ENCODE data around the gene B4GALT1. TPM values are rescaled to one million over a fixed set of nuclear protein-coding genes. Genes with fewer than 3 reads are reported as not detected.

Gene B4GALT1
- total RNA-seq (2014; rRNA removed; shearing (Covaris generic)), result 8.1 and 12.8 TPM in 2 replicates
- 38.7 and 43.7 TPM in 2 replicates for total RNA-seq (2022)
- percentile 75 among the genes with signal in this experiment for Bru-seq, nascent RNA
- percentile 80 among the genes with signal in this experiment for BruChase-seq, experiment 1, labeled RNA remaining after a 6-hour chase
- BruChase-seq, experiment 2, labeled RNA remaining after a 2-hour chase, result percentile 80 among the genes with signal in this experiment
- long read RNA-seq, full-length matches to known transcripts, result 41 of 52 reads
- long read RNA-seq, partial matches to known transcripts, result 1 of 52 reads
- long read RNA-seq, other reads (novel, unspliced or antisense), result 10 of 52 reads

GRCh38 chr9:33167084-33167971 is at the start of gene B4GALT1:
B4GALT1 (minus strand) TSS chr9:33167336; CDS start chr9:33167169, 167 bp downstream.
- H3K36me3 ChIP-seq (ENCODE audit: insufficient read depth, low read length), result no peaks in the 10 kb centered on the region
- peaks cover 45% of the 10 kb centered on the region for H3K79me2 ChIP-seq (ENCODE audit: insufficient read depth, low read depth, low read length)
- 0 out of 2 replicates have a peak, but pooled peaks cover 5% of the 10 kb centered on the region for H4K20me1 ChIP-seq (ENCODE audit: insufficient read depth, low read length)
- H3K4me2 ChIP-seq (ENCODE audit: low read length), result peak within 1 kb of the TSS; percentile 89
- POLR2A ChIA-PET, result interaction anchor here (0.7 to 1.1 kb wide), 5 partner anchors 10 to 130 kb away, joined by 3 to 8 read pairs (median 3); no protein-coding TSS in a partner anchor
- no TSS peak for BruUV-seq (replicated peaks)
- no peaks in the 10 kb centered on the region for H3K9me2 ChIP-seq (ENCODE audit: insufficient read depth, low read length)
- H3K27ac ChIP-seq (ENCODE audit: low read depth, low read length, poor library complexity, severe bottlenecking), result peak within 1 kb of the TSS; percentile 68
- H3K4me3 ChIP-seq (ENCODE audit: low read depth, low read length, poor library complexity, severe bottlenecking), result peak within 1 kb of the TSS; percentile 93
- intact Hi-C loops (cut with micrococcal nuclease; ENCODE audit: unreplicated experiment), result loop anchor here (1.0 to 2.0 kb wide), 4 partner anchors 8 to 143 kb away; partner anchors contain the start of gene DNAJA1
- CTCF ChIA-PET (ENCODE audit: unreplicated experiment), result interaction anchor here (0.6 to 1.2 kb wide), 2 partner anchors 20 to 286 kb away, joined by 3 read pairs; no protein-coding TSS in a partner anchor
- H3K9me3 ChIP-seq (ENCODE audit: low read length), result no peaks in the 10 kb centered on the region
- H2AFZ ChIP-seq (ENCODE audit: low read length), result peak within 1 kb of the TSS; percentile 62
- peaks cover 48% of the 10 kb centered on the region for H3K4me1 ChIP-seq (ENCODE audit: insufficient read depth, low read length, poor library complexity, severe bottlenecking)
- TF ChIP-seq EZH2phosphoT487 (IDR thresholded peaks at IDR 0.05; ENCODE audit: borderline replicate concordance, low read depth, low read length) (no peak), CTCF (conservative IDR thresholded peaks at IDR 0.05; ENCODE audit: low read length) (0 out of 2 replicates have a peak, but pooled peaks have one; percentile 23)
- peak; percentile 95 for DNase-seq (ENCODE audit: low spot score)

- POLR2A ChIA-PET, result interaction anchor here (0.7 to 1.4 kb wide), 4 partner anchors 8 to 27 kb away, joined by 3 to 4 read pairs (median 4); no protein-coding TSS in a partner anchor
- DNase-seq (ENCODE audit: low spot score), result no peak
- BruUV-seq (replicated peaks), result no TSS peak
- Histone ChIP-seq H3K79me2 (ENCODE audit: insufficient read depth, low read depth, low read length) (no peaks in the 10 kb centered on the region), H3K4me3 (ENCODE audit: low read depth, low read length, poor library complexity, severe bottlenecking) (no peak overlapping the region), H3K27ac (ENCODE audit: low read depth, low read length, poor library complexity, severe bottlenecking) (no peak overlapping the region), H3K4me2 (ENCODE audit: low read length) (no peak overlapping the region), H3K9me3 (ENCODE audit: low read length) (no peaks in the 10 kb centered on the region), H2AFZ (ENCODE audit: low read length) (no peak overlapping the region), H4K20me1 (ENCODE audit: insufficient read depth, low read length) (no peaks in the 10 kb centered on the region), H3K36me3 (ENCODE audit: insufficient read depth, low read length) (no peaks in the 10 kb centered on the region), H3K9me2 (ENCODE audit: insufficient read depth, low read length) (no peaks in the 10 kb centered on the region), H3K4me1 (ENCODE audit: insufficient read depth, low read length, poor library complexity, severe bottlenecking) (no peaks in the 10 kb centered on the region)
- TF ChIP-seq EZH2phosphoT487 (IDR thresholded peaks at IDR 0.05; ENCODE audit: borderline replicate concordance, low read depth, low read length), result no peak
- peak; percentile 49 for TF ChIP-seq CTCF (conservative IDR thresholded peaks at IDR 0.05; ENCODE audit: low read length)
- CTCF ChIA-PET (ENCODE audit: unreplicated experiment), result no interaction called here
- intact Hi-C loops (cut with micrococcal nuclease; ENCODE audit: unreplicated experiment), result no loop called here
Measured at GRCh38 chr9:33211695-33212393, 44.7 kb upstream of the B4GALT1 start.

Measured in OCI-LY7 (cell line).